SHP77 (cell line): ENCODE measurements around the gene WEE2.

Source experiments
- DNase-seq, 2 experiments: peaks; one replicate each; lab custom pipeline; 2025; lab: John Stamatoyannopoulos, UW

The WEE2 gene

DNA sequence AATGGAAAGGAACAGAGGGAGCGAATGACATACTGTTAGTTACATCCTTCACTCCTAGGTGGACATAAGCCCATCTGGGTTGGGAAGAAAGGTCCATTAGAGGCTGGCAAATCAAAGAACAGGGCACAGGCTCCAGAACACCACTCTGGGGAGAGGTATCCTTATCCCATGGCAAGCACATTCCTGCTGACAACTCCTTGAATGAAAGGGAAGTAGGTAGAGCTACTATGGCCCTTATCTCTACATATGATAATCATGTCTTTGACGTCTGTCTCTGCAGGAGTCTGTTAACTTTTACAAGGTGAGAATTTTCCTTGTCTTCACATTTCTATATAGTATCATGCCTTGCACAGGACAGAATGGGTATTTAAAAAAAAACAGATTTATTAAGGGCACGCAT, 16.6 kb upstream of the WEE2 start:
- DNase-seq, result no peak

GRCh38 chr7:141691961-141692360, 16.2 kb upstream of the WEE2 start:
- no peak for DNase-seq

DNA sequence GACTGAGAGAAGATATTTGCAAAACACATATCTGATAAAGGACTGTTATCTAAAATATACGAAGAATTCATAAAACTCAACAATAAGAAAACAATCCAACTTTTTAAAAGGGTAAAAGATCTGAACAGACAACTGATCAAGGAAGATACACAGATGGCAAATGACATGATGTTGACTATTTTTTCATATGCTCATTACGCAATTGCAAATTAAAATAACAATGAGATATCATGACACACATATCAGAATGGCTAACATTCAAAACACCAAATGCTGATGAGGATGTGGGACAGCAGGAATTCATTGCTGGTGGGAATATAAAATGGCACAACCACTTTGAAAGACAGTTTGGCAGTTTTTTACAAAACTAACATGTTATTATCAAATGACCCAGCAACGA, 15.1 kb upstream of the WEE2 start:
- no peak for DNase-seq

DNA sequence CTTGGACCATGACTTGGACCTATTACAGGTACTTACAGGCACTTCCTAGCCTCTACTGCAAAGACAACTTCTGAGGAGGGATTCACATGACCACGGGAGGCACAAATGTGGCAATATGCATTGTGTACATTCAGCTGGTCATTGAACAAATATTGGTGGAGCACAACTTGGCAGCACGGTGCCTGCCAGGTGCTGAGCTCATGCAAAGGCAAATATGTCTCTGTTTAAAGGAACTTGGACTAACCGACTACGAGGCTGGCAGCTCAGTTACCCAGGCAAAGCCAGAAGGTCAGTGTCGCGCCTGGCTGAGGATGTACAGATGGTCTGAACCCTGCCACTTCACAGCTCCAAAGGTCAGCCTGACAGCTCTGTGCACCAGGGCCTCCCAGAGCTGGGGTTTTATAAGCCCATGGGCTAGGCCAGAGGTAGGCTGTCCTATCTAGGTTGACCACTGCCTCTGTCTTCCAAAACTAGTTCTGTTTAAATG, 12.3 kb upstream of the WEE2 start:
- DNase-seq, result peak; percentile 87 to 88

DNA sequence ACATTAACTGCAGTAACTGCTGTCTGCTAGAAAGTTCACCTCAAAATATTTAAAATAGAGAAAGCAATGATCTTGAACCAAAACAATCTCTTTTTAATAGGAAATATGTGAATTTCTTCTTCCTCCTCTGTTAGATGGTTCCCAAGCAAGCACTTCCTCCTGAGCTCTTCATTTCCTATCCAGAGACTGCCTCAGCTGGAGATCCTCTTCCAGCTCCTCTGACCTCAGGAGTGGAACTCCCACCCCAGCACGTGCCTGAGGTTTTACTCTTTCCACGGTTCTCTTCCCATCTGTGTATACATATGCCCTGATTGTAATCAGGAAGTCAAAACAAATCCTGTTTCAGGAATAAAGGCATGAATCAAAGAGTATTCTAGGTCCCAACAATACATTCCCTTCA, 11.8 kb upstream of the WEE2 start:
- no peak for DNase-seq

DNA sequence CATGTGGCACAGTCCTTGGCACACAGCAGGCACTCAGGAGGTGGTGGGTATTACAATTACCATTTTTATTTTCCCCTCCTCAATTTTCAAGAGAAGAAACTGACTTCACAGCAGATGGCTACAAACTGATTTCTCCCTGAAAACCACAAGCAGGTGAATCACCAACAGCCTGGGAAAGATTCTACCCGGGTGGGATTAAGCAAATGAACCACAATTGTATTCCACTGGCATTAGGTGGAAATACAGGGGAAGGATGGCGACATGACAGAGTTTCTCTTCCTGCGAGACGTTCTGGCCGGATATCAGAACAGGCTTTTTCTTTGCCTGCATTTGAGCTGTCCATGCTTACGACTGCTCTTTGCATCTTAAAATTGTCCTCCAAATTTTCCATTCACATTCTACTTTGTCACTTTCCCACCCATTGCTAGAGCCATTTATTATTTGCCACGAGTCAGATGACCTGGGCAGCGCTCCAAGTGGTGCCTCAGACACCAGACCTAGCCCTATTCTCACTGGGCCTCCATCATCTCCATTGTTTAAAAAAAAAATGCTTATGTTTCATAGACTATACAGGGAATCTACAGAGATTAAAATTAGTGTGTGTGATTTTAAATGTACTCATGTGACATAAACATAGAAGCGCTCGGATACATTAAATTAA, 10.8 kb upstream of the WEE2 start:
- no peak for DNase-seq

DNA sequence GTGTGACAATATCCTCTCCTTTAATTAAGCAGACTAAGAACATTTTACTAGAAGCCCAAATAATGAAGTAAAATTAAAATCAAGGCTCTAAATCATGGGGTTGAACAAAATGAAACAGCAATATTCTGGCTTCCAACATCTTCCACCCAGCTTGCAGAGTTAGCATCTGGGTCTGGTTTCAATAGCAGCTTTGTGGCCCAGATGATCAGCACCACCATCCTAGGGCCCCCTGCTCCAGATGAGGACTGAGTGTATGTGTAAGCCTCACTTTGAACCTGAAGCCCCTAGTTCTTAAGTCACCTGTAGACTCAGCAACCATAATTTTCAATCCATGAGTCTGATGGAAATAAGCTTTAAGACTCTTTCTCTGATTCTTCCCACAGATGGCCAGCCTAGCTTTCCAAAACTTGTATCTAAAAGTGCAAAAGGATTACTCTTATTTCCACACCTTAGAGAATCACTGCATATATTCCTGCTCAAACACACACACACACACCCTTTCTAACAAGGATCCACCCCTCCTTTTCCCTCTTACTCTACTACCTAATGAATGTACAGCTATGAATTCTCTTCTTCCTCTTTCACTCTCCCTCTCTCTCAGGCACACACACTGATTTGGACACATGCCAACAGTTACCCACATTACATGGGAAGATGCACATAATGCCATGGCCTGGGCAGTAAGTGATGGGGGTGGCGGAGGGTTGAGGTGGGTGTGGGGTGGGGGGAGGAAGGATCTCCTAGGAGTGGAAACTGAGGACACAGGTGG, 9.7 kb upstream of the WEE2 start:
- DNase-seq, result no peak

- DNase-seq, result no peak
Measured at GRCh38 chr7:141699860-141700259, 8.3 kb upstream of the WEE2 start.

DNA sequence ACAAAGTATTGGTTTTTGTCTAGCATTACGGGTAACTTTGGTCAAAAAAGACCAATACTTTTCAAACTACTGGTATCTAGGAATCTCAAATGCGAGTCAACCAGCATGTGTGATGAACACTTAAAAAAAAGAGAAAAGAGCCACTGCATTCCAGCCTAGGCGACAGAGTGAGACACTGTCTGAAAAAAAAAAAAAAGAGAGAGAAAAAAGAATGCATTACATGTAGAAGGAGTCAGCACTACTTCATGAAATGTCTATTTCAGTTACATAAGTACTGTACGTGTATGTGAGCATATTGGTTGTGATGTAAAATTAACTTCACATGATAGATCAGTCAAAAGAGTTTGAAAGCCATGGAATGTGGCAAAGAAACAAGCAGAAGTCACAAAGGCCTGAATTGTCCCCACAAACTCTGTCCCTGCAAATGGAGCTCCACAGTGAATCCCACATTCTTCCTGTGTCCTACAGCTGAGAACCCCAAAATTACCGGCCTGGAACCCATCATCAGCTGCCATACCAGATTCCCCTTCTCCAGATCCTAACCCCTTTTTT, 7.8 kb upstream of the WEE2 start:
- no peak for DNase-seq

- DNase-seq, result no peak
Measured at GRCh38 chr7:141700848-141701371, 7.2 kb upstream of the WEE2 start.

- DNase-seq, result peak in 1 of 2 experiments; percentile 55
Measured at GRCh38 chr7:141701489-141702046, 6.6 kb upstream of the WEE2 start.

DNA sequence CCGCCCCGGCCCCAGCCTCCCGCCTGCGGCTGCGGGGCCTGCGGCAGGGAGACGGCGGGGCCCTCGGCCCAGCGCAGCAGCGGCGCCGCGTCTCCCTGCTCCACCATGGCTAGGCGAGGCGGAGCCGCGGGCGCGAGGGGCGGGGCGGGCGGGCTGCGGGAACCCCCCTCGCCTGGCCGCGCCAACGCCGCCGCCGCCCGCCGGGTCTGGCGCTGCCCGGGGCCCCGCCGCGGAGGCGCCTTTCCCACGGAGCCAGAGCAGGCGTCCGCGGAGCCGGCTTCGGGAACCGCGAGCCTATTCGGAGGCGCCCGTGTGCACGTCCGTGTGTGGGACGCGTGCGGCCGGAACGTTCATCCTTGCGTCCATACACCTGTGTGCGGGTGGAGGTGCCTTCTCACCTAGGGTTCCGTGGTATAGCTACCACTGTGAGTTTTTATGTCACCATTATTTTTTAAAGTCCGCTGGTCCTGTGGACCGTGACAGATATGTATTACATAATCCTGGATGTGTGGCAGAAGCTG, 6.0 kb upstream of the WEE2 start, which contains the start of gene DENND11:
TSS of gene DENND11 (minus strand) at position 120 of the 521 bp plus-strand sequence. CDS start at position 107, 13 bp downstream.
- DNase-seq, result peak in 1 of 2 experiments; percentile 41

GRCh38 chr7:141702892-141703291, 5.3 kb upstream of the WEE2 start:
- no peak for DNase-seq

DNA sequence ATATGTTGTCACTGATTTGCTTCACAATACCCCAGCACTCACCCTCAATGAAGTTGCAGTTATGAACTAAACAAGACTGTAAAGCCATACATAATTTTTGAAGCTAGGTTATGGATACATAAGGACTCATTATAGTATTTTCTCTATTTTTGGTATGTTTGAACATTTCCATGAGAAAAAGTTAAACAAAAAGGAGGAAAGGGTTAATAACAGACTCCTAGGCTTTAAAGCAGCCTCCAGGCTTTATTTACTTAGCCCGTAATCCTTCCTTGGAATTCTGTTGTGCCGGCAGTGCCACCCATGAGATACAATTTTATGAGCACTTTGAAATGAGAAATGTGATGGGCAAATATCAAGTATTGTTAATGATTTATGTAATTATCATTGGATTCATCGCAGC, 4.0 kb upstream of the WEE2 start:
- DNase-seq, result no peak

- DNase-seq, result no peak
Measured at GRCh38 chr7:141704741-141705140, 3.4 kb upstream of the WEE2 start.

DNA sequence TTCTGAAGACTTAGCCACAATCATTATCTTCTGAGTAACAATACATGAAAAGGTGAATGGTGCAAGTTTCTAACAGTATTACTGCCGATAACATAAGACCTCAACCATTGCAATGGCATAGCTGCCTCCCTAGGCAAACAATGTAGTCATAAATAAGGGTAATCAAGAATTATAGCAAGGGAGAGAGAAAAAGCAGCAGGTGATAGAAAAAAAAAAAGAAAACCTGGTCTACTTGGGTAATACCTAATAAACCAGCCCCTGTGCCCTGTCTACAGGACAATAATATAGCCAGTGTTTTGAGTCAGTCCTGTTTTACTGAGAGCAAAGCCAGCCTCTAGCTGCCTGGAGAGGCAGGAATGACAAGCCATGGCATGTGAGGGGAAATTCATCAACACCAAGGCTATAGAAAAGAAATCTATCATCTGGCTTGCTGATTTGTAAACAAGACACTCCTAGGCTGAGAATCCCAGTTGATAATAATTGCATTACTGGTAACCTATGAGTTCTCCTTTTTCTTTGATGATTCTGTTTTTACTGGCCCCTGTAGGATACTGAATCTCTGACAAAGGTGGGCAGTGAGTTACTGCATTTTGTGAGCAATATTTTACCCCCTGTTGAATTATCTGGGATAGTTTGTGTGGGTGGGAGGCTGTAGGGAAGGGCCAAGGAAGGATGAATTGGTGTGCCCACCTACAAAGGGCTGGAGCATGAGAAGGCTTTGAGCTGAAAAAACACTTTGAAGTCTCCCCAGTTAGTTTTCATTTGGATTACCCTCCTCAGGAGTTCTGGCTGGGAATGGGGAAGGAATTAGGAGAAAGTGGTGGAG, 1.7 kb upstream of the WEE2 start:
- no peak for DNase-seq

DNA sequence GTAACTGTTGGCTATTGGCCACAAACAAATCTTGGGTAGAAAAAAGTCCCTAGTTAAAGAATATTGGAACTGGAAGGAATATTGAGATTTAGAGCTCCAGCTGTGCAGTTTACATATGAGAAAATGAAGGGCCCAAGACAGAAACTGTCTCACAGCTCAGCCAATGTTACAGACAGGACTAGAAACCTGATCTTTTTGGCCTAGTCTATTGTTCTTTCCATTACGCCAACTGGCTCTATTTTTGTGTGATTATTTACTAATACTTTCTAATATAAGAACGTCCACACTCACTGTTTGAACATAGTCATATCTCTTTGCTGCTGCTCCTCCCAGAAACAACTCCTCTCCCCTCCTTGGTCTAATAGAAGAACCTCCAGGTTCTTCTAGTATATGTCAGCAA, 1.2 kb downstream of the WEE2 start:
- no peak for DNase-seq

DNA sequence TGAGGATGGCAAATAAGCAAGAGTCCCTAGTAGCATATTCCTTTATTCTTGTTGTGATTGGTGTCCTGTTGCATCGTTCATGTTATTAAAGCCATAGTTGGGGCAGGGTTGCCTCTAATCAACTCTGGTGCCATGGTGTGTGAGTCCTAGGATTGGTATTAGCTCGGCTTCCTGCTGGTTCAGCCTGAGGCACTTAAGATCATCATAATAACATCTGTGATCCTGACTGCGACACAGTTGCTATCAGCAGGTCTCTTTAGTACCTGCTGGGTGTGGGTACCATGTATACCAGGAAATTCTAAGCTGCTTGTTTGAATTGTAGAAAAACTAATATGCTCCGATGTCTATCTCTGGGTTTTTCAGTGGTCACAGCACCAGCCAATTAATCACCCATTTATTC, 1.6 kb downstream of the WEE2 start:
- DNase-seq, result no peak

DNA sequence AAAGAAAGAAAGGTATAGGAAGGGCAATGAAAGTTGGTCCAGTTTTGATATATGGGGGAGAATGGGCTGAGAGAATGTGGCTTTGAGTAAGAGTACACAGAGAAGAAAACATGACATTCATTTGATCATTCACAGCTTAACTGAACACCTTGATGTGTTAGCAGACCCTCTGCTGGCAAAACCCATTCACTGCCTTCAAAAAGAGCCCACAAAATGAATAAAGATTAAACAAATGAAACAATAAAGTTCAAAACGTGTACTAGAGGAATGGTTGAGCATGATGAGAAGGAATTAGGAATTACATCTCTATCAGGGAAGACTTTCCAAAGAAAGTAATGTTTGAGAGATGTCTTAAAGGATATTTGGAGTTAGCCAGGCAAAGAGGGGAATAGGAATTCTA, 2.1 kb downstream of the WEE2 start:
- DNase-seq, result no peak

DNA sequence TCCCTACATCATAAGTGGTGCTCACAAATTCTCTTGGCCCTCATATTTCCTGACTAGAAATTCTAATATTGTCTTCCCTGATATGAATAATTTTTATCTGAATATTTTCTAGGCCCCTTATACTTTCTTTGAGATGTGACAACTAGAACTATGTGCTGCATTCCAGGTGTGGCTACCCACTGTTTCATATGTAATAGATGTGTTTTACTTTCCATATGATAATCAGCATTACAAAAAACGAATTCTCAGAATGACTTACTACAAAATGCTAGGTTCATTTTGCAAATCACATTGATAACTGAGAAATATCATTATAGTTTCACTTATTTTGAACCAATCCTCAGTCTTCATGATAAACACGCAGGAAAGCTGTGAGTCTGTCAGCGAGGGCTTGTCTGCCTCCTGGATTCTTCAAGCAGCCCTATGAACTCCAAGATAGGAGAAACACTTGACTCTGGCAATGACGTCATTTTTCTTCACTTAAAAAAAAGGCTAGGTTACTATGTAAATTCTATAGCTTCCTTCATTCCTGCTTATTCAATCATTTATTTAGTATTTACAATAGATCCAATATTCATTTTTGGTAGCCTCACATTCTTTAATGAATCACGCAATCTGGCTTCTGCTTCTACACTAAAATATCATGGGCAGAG, 4.6 kb downstream of the WEE2 start:
- DNase-seq, result no peak

DNA sequence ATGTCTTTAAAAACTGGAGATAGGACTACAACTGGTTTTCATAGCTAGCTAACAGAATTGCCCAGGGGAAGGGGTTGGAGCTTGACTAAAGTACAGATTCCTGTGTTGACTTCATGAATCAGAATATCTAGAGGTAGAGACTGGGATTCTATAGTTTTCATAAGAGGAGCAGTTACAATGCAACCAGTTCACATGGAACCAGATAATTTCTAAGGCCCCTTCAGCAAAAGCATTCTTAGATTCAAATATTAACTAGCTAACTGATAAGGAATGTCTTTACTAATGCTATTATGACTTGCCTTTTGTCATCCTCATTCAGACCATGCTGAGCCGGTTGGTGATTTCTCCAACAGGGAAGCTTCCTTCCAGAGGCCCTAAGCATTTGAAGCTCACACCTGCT, 5.7 kb downstream of the WEE2 start:
- DNase-seq, result no peak
